Activated CD8-positive, alpha-beta memory T cell treated with anti-CD3 and anti-CD28 coated beads, Interleukin-2, amount 50 U/mL, for 1 hour (primary cell): ENCODE data around the gene SCFD1.

Experiments used
- DNase-seq: peaks from one replicate; pipeline ENCODE4 v3.0.0-alpha.2; 2020; ENCODE audit errors: extremely low read depth

The SCFD1 gene

DNA sequence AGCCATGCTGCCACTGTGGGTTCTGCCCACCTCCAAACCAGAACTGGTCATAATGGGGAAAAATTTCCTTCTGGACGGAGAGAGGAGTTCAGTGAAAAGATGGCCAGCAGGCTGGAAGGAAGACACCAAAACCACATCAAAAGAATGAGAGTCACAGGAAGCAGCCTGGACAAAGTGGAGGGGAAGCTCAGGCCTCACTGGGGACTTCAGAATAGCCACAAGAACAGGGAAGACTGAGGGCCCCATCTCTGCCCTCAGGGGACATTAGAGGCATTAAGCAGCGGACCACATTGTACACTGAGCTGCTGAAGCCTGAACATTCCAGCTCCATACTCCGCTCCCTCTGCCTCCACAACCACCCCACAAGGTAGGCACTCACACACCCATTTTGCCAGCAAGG, 132.7 kb downstream of the SCFD1 start:
- no peak for DNase-seq

- no peak for DNase-seq
These were observed 134.5 kb downstream of the SCFD1 start for GRCh38 chr14:30756594-30756993.

- no peak for DNase-seq
These were observed 135.0 kb downstream of the SCFD1 start for GRCh38 chr14:30757082-30757481.

DNA sequence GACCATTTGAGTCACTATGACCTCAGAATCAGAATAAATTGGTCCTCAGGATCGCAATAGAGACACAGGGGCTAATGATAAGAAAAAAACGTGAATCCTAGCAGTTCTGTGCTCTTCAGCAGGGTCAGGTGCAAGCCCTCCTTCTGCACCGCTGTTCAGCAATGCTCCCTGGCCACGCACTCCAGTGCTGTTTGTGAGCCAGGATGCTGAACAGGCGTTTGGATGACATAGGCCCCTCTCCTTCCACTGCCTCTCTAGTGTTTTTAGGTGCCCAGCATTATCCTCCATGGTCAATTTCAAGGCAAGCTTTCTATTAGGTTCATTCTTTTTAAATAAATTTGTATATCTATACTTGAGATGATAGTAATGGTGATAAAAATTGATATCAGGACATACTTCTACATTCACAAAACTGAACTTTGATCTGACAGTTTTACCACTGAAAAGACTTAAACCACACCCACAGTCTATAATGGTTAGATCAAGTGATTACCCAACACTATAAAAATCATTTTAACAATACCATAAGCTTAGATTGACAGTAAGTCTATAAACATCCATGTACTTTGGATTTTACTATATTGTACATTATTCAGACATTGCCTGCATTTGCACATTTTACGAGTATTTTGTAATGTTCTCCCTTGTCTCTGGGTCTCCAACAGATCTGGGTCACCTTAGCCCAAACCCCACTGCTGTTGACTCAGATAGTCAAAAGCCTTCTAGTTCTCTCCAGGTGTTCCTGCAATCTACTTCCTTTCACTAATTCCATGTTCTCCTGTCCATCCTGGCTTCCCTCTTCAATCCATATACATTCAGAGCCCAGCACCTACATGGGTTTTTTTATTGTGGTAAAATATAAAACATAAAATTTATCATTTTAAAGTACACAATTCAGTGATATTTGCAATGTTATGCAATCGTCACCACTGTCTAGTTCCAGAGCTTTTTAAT, 137.3 kb downstream of the SCFD1 start:
- DNase-seq, result no peak

GRCh38 chr14:30763891-30764290, 141.8 kb downstream of the SCFD1 start:
- DNase-seq, result no peak

DNA sequence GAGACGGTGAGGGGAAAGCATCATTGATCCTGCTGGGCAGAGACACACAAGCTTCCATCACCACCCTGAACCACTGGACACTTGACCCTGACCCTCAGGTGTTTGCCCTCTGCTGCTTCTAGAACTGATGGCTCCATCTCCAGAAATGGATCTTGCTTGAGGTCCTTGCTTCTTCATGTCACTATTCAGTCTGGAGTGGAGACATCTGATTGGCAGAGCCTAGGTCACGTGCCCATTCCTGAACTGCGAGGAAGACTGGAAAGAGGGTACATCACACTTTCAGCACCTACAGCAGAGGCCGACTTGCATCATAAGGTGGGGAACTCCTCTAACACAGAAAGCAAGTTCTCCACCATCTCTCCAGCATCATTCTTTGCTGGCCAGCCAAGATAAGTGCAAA, 145.5 kb downstream of the SCFD1 start:
- DNase-seq, result no peak

GRCh38 chr14:30768791-30769190, 146.7 kb downstream of the SCFD1 start:
- DNase-seq, result no peak

DNA sequence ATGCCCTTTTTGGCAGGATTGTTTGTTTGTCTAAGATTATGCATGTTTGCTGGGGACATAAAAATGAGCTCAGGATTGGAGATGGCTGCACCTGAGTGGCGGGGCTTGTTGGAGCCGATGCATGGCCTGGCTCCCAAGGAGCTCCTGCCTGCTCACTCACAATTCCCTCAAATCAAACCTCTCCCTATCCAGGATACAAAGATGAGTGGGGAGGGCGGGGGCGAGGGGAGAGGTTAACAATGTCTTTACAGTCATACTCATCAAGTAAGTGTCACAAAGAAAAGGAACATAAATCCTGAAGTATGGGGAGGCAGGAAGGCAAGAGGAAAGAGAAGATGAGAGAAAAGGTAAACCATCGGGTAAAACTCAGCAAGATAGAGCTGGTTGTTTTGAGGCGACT, 148.3 kb downstream of the SCFD1 start:
- no peak for DNase-seq

GRCh38 chr14:30771595-30771994, 149.5 kb downstream of the SCFD1 start:
- no peak for DNase-seq

DNA sequence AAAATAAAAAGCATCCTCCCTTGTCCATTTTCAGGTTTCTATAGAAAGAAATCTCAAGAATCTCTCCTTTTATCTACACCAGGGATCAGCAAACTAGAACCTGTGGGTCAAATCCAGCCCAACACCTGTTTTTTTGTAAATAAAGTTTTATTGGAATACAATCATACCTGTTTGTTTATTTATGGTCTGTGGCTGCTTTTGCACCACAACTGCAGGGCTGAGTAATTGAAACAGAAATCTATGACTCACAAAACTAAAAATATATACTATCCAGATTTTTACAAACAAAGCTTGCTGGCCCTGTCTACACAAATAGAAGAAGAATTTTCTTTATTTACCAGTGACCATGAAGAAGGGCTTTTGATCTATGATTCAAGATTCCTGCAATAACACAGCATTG, 157.1 kb downstream of the SCFD1 start:
- no peak for DNase-seq
